ENCODE results near the gene WDR27.

DNA sequence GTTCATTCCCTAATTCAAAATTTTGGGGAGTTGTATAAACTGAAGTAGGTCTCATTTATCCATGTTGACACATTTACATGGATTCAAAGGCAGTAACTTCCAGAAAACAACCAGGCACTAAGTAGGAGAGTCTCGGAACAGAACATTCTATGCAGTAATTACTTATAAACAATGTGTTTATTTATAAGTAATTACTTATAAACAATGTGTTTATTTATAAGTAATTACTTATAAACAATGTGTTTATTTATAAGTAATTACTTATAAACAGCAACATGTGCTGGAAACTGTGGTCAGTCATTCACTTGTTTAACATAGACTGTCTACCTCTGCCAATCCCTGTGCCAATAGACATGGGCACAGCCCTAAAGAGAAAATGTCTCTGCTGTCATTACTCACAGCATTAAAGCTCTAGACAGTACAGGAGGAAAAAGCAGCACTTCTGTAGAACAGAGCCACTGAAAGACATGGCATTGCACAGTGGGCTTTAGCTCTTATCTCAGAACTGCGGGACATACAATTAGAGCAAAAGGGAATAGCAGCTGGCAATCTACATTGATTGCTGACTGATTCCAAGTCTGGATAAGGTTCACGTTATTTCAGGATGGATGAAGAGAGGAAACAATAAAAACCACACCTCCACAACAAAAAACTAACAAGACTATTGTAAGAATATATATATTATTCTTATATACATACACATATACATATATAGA lies 188.2 kb downstream of the WDR27 start:
- TF ChIP-seq, protein P1, sequence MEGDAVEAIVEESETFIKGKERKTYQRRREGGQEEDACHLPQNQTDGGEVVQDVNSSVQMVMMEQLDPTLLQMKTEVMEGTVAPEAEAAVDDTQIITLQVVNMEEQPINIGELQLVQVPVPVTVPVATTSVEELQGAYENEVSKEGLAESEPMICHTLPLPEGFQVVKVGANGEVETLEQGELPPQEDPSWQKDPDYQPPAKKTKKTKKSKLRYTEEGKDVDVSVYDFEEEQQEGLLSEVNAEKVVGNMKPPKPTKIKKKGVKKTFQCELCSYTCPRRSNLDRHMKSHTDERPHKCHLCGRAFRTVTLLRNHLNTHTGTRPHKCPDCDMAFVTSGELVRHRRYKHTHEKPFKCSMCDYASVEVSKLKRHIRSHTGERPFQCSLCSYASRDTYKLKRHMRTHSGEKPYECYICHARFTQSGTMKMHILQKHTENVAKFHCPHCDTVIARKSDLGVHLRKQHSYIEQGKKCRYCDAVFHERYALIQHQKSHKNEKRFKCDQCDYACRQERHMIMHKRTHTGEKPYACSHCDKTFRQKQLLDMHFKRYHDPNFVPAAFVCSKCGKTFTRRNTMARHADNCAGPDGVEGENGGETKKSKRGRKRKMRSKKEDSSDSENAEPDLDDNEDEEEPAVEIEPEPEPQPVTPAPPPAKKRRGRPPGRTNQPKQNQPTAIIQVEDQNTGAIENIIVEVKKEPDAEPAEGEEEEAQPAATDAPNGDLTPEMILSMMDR (IDR thresholded peaks at IDR 0.05; ENCODE audit: low read length) = no peak
- no peak for TF ChIP-seq EZH2 (IDR thresholded peaks at IDR 0.05; ENCODE audit: borderline replicate concordance, low read length)
